Astrocyte of the cerebellum (primary cell): ENCODE measurements around the gene LSM7.
A peak's percentile ranks its signal among the peaks of the same experiment; 100 is the strongest.

Experiments used
- DNase-seq: peaks from one replicate; pipeline ENCODE4 v3.0.0-alpha.2; 2011; ENCODE audit warnings: low read depth
- H3K4me3 ChIP-seq: 2 replicates; pipeline ENCODE4 v1.5.1; 2011; ENCODE audit warnings: mild to moderate bottlenecking, low read depth, low read length, moderate library complexity
- in situ Hi-C: cut with HindIII; loops from 2 replicates; pipeline ENCODE4 v1.10.0; 2017; ENCODE audit warnings: low sequenced_read_pairs
- TF ChIP-seq, protein P1 (sequence below): IDR thresholded peaks from 2 replicates; pipeline ENCODE4 v1.5.1; 2012; ENCODE audit warnings: low read length, low read depth, moderate library complexity, mild to moderate bottlenecking; ENCODE audit errors: missing control alignments

LSM7 gene

GRCh38 chr19:2278459-2279158, 49.8 kb downstream of the LSM7 start:
- TF ChIP-seq, protein P1, sequence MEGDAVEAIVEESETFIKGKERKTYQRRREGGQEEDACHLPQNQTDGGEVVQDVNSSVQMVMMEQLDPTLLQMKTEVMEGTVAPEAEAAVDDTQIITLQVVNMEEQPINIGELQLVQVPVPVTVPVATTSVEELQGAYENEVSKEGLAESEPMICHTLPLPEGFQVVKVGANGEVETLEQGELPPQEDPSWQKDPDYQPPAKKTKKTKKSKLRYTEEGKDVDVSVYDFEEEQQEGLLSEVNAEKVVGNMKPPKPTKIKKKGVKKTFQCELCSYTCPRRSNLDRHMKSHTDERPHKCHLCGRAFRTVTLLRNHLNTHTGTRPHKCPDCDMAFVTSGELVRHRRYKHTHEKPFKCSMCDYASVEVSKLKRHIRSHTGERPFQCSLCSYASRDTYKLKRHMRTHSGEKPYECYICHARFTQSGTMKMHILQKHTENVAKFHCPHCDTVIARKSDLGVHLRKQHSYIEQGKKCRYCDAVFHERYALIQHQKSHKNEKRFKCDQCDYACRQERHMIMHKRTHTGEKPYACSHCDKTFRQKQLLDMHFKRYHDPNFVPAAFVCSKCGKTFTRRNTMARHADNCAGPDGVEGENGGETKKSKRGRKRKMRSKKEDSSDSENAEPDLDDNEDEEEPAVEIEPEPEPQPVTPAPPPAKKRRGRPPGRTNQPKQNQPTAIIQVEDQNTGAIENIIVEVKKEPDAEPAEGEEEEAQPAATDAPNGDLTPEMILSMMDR = no peak
- H3K4me3 ChIP-seq = no peak overlapping the region
- in situ Hi-C loops = no loop called here
- DNase-seq = no peak

GRCh38 chr19:2277138-2277537, 51.2 kb downstream of the LSM7 start:
- H3K4me3 ChIP-seq = no peak overlapping the region
- no peak for DNase-seq
- in situ Hi-C loops = no loop called here
- TF ChIP-seq, protein P1 = no peak

DNA sequence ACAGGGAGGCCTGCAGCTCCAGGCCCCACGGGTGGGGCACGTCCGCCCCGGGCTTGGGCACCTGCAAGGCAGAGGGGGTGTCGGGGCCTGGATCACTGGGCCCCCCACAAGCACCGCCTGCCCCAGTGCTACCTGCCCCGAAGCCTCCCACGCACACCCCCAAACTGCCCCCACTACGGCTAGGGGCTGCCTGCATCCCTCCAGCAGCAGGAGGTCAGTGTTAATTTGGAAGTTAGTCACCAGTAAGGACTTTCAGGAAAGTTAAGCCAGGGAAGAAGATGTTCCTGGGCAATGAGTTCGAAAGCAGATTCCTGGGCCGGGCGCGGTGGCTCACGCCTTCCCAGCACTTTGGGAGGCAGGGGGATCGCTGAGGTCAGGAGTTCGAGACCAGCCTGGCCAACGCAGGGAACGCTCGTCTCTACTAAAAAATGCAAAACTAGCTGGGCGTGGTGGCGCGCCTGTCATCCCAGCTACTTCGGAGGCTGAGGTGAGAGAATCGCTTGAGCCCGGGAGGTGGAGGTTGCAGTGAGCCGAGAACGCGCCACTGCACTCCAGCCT, 51.9 kb downstream of the LSM7 start:
- in situ Hi-C loops = no loop called here
- no peak for DNase-seq
- TF ChIP-seq, protein P1 = no peak
- no peak overlapping the region for H3K4me3 ChIP-seq

- no peak overlapping the region for H3K4me3 ChIP-seq
- TF ChIP-seq, protein P1 = no peak
- no peak for DNase-seq
- in situ Hi-C loops = no loop called here
These were observed 52.6 kb downstream of the LSM7 start for GRCh38 chr19:2275588-2276428.

GRCh38 chr19:2274931-2275535, 53.4 kb downstream of the LSM7 start:
- peak; percentile 44 for DNase-seq
- H3K4me3 ChIP-seq = no peak overlapping the region
- TF ChIP-seq, protein P1 = peak; percentile 71
- in situ Hi-C loops = no loop called here

- DNase-seq = no peak
- TF ChIP-seq, protein P1 = no peak
- H3K4me3 ChIP-seq = no peak overlapping the region
- in situ Hi-C loops = no loop called here
These were observed 54.1 kb downstream of the LSM7 start for GRCh38 chr19:2274185-2274711.
